Ovary (tissue), 9 donors: Measurements from ENCODE around the gene ADRA2C. TPM values are rescaled to one million over a fixed set of nuclear protein-coding genes. Genes with fewer than 3 reads are reported as not detected.

Experiments used
- DNase-seq, 5 donors: peaks; one replicate each; pipeline ENCODE4 v3.0.0-alpha.2; 2019 to 2020
- H3K27ac ChIP-seq, 2 donors: fragments of 200-600 bp; one replicate each; pipeline versions ENCODE4 v1.5.1 to v1.8.0; 2019 to 2022
- H3K27me3 ChIP-seq: fragments of 200-600 bp; one replicate; pipeline ENCODE4 v1.8.0; 2022
- H3K36me3 ChIP-seq: fragments of 200-600 bp; sonication (generic); one replicate; pipeline ENCODE4 v1.5.1; 2019
- H3K4me1 ChIP-seq: one replicate; pipeline ENCODE4 v1.8.1; 2013; ENCODE audit warnings: mild to moderate bottlenecking, moderate library complexity; ENCODE audit not compliant: insufficient read depth
- H3K4me3 ChIP-seq: fragments of 200-600 bp; sonication (generic); one replicate; pipeline ENCODE4 v1.5.1; 2017
- H3K9me3 ChIP-seq, 2 donors: fragments of 200-600 bp in 1 of 2; sonication (generic) in 1 of 2; one replicate each; pipeline versions ENCODE4 v1.5.1 to v1.8.1; 2013 to 2019; ENCODE audit warnings: mild to moderate bottlenecking in 1 of 2, moderate library complexity in 1 of 2
- CTCF ChIP-seq, 3 donors: fragments of 450-650 bp in 2 of 3; fragments of 200-600 bp in 1 of 3; IDR thresholded peaks; one replicate each; pipeline versions ENCODE4 v1.5.1 to v1.8.0; 2016 to 2022; ENCODE audit warnings: antibody characterized with exemption in 3 of 3, mild to moderate bottlenecking in 1 of 3
- EP300 ChIP-seq: sonication (generic); formaldehyde crosslinking; IDR thresholded peaks from one replicate; pipeline ENCODE4 v1.6.1; 2017; ENCODE audit warnings: antibody characterized with exemption
- POLR2A ChIP-seq: fragments of 450-650 bp; IDR thresholded peaks from one replicate; pipeline ENCODE4 v1.6.1; 2017; ENCODE audit warnings: antibody characterized with exemption, mild to moderate bottlenecking, moderate library complexity
- WGBS, 3 donors: extraction: QIAGEN DNeasy Blood & Tissue Kit in 1 of 3; methylation state at CpG; one replicate each; pipeline versions ENCODE4 v1.1.5 to v1.1.7; 2013 to 2017; 5-methylcytosine and 5-hydroxymethylcytosine counted together
- intact Hi-C, 4 donors: fragments of 100-400 bp; cut with DNase I; formaldehyde crosslinking; loops; one replicate each; pipeline versions ENCODE4 v1.11.0 to v1.15.1; 2022 to 2023
- polyA plus RNA-seq, 2 donors: library from polyadenylated mRNA; stranded (reverse); fragments of 200-250 nt in 1 of 2; fragments of 350-450 nt in 1 of 2; fragmentation: Illumina TruSeq in 1 of 2; extraction: RNeasy Lipid Tissue Mini Kit (QIAGEN cat#74804) in 1 of 2; gene quantifications; one replicate each; pipeline ENCODE4 v1.2.3, GENCODE V29; 2013 to 2014
- total RNA-seq, 7 donors: library from RNA; depleted of rRNA in 2 of 7; stranded (reverse); fragments of >200 nt in 2 of 7; fragmentation: NEBNext Ultra II Directional in 3 of 7; extraction: Animal tissue kit (Norgen Biotek cat#: 25700) in 3 of 7; gene quantifications; one replicate each; pipeline versions ENCODE4 v1.1.0 to v1.2.4, GENCODE V29; 2016 to 2023
- donor health status: DM: no; HTN: no; CAD: no; lungs with moderate emphysema.
- donor health status: DM: no; HTN: no; CAD: no.
- donor health status: Bipolar disorder and iron deficiency.
- donor health status: DM: yes; HTN: yes; CAD: no.
- donor health status: DM: no; HTN: no; CAD: no.
- donor health status: DM: yes; HTN: yes; CAD: no.

ADRA2C gene
- total and polyA plus RNA-seq, 9 donors: 0.35 to 15.1 (median 4.2) TPM

GRCh38 chr4:3784454-3785291 is 18.5 kb downstream of the ADRA2C start:
- DNase-seq: no peak
- H3K27ac ChIP-seq: no peak overlapping the region
- H3K36me3 ChIP-seq: no peaks in the 10 kb centered on the region
- no peaks in the 10 kb centered on the region for H3K27me3 ChIP-seq
- no peak overlapping the region for H3K4me3 ChIP-seq
- peaks cover 0 to 3% of the 10 kb centered on the region in 2 donors for H3K9me3 ChIP-seq
- intact Hi-C loops: no loop called here
- H3K4me1 ChIP-seq: no peaks in the 10 kb centered on the region
- WGBS, 3 donors: 59 to 66% (median 59%) methylated on average over 23 of the region's 23 CpGs
- TF ChIP-seq CTCF (IDR thresholded peaks at IDR 0.05): no peak
- TF ChIP-seq POLR2A: no peak
- no peak for TF ChIP-seq EP300

GRCh38 chr4:3785292-3785565 is 19.0 kb downstream of the ADRA2C start:
- WGBS, 3 donors: 81 to 88% (median 85%) methylated on average over 8 of the region's 8 CpGs
- no peak overlapping the region for H3K27ac ChIP-seq
- H3K4me1 ChIP-seq: no peaks in the 10 kb centered on the region
- no peaks in the 10 kb centered on the region for H3K27me3 ChIP-seq
- intact Hi-C loops: no loop called here
- H3K9me3 ChIP-seq: peaks cover 0 to 3% of the 10 kb centered on the region in 2 donors
- TF ChIP-seq EP300 (no peak), CTCF (IDR thresholded peaks at IDR 0.05) (no peak), POLR2A (no peak)
- H3K4me3 ChIP-seq: no peak overlapping the region
- DNase-seq: no peak
- no peaks in the 10 kb centered on the region for H3K36me3 ChIP-seq

- H3K4me1 ChIP-seq: no peaks in the 10 kb centered on the region
- intact Hi-C loops: no loop called here
- TF ChIP-seq POLR2A (no peak), CTCF (IDR thresholded peaks at IDR 0.05) (no peak)
- DNase-seq: no peak
- no peaks in the 10 kb centered on the region for H3K36me3 ChIP-seq
- H3K27me3 ChIP-seq: no peaks in the 10 kb centered on the region
- H3K9me3 ChIP-seq: peaks cover 0 to 3% of the 10 kb centered on the region in 2 donors
- no peak overlapping the region for H3K4me3 ChIP-seq
- no peak overlapping the region for H3K27ac ChIP-seq
- WGBS, 3 donors: 55 to 72% (median 65%) methylated on average over 13 of the region's 13 CpGs
These were observed 20.1 kb downstream of the ADRA2C start for GRCh38 chr4:3786196-3786869.

- WGBS, 3 donors: 76 to 81% (median 80%) methylated on average over 23 of the region's 23 CpGs
- Histone ChIP-seq H3K27ac (no peak overlapping the region), H3K4me3 (no peak overlapping the region), H3K36me3 (no peaks in the 10 kb centered on the region), H3K4me1 (no peaks in the 10 kb centered on the region), H3K9me3 (no peaks in the 10 kb centered on the region), H3K27me3 (no peaks in the 10 kb centered on the region)
- TF ChIP-seq POLR2A (no peak), EP300 (no peak), CTCF (IDR thresholded peaks at IDR 0.05) (no peak)
- no peak for DNase-seq
- intact Hi-C loops: no loop called here
These were observed 21.5 kb downstream of the ADRA2C start for GRCh38 chr4:3787489-3788365.
